SK-N-SH (cell line): Measurements from ENCODE around the gene CMBL. TPM values are rescaled to one million over a fixed set of nuclear protein-coding genes. Genes with fewer than 3 reads are reported as not detected.

Source experiments
- CTCF ChIA-PET: fragments of 300-600, 350-600 bp; formaldehyde crosslinking; extraction: SDS; loops from one replicate; lab custom pipeline; 2021; lab: Yijun Ruan, JAX
- POLR2A ChIA-PET: fragments of 350-600 bp; sonication (Branson Sonifier 250); formaldehyde crosslinking; extraction: SDS; loops from one replicate; lab custom pipeline; 2020; ENCODE audit warnings: antibody characterized with exemption, inconsistent platforms; lab: Yijun Ruan, JAX
- DNase-seq: peaks from one replicate; pipeline ENCODE4 v3.0.0; 2012
- H2AFZ ChIP-seq: fragments of 200-600 bp; sonication (generic); 2 replicates; pipeline ENCODE4 v1.8.1; 2016; ENCODE audit warnings: antibody characterized with exemption, mild to moderate bottlenecking, low read depth
- H3F3A ChIP-seq: fragments of 200-600 bp; sonication (generic); replicated peaks from 2 replicates; pipeline ENCODE3; 2016; ENCODE audit warnings: antibody characterized with exemption, mild to moderate bottlenecking; ENCODE audit not compliant: insufficient read depth
- H3K27ac ChIP-seq, 2 experiments: fragments of 200-500 bp in 1 of 2; fragments of 200-600 bp in 1 of 2; sonication (Bioruptor generic) in 1 of 2; sonication (generic), shearing (Covaris generic) in 1 of 2; 2 replicates each; pipeline versions ENCODE4 v1.5.1 to v1.6.1; 2014 to 2016; ENCODE audit warnings: low read depth in 2 of 2, inconsistent platforms in 1 of 2, low read length in 1 of 2, mild to moderate bottlenecking in 1 of 2, mixed read lengths in 1 of 2
- H3K27me3 ChIP-seq: fragments of 200-600 bp; sonication (generic), shearing (Covaris generic); 2 replicates; pipeline ENCODE4 v1.6.1; 2016; ENCODE audit warnings: mixed run types; ENCODE audit not compliant: insufficient read depth
- H3K36me3 ChIP-seq, 2 experiments: fragments of 200-500 bp in 1 of 2; fragments of 200-600 bp in 1 of 2; sonication (Bioruptor generic) in 1 of 2; sonication (generic) in 1 of 2; replicated peaks in 1 of 2; 2 replicates each; pipeline versions ENCODE3 to v1.5.1; 2014 to 2016; ENCODE audit warnings: low read length in 1 of 2, mild to moderate bottlenecking in 1 of 2; ENCODE audit not compliant: insufficient read depth in 2 of 2, control insufficient read depth in 1 of 2
- H3K4me1 ChIP-seq, 2 experiments: fragments of 200-500 bp in 1 of 2; fragments of 200-600 bp in 1 of 2; sonication (Bioruptor generic) in 1 of 2; sonication (generic), shearing (Covaris generic) in 1 of 2; 2 replicates each; pipeline versions ENCODE4 v1.5.1 to v1.6.1; 2014 to 2016; ENCODE audit warnings: low read depth in 1 of 2, low read length in 1 of 2, mixed run types in 1 of 2; ENCODE audit not compliant: insufficient read depth in 2 of 2, control insufficient read depth in 1 of 2
- H3K4me2 ChIP-seq: fragments of 200-600 bp; sonication (generic), shearing (Covaris generic); 2 replicates; pipeline ENCODE4 v1.6.1; 2017; ENCODE audit warnings: mixed run types
- H3K4me3 ChIP-seq, 2 experiments: fragments of 200-500 bp in 1 of 2; fragments of 200-600 bp in 1 of 2; sonication (Bioruptor generic) in 1 of 2; sonication (generic), shearing (Covaris generic) in 1 of 2; 2 replicates each; pipeline versions ENCODE4 v1.5.1 to v1.8.1; 2014 to 2016; ENCODE audit warnings: low read depth in 2 of 2, inconsistent platforms in 1 of 2, low read length in 1 of 2, mild to moderate bottlenecking in 1 of 2, mixed read lengths in 1 of 2, moderate library complexity in 1 of 2
- H3K79me2 ChIP-seq: fragments of 200-600 bp; sonication (generic); 2 replicates; pipeline ENCODE4 v1.8.1; 2017; ENCODE audit warnings: mild to moderate bottlenecking; ENCODE audit not compliant: insufficient read depth
- H3K9ac ChIP-seq: fragments of 200-600 bp; sonication (generic); 2 replicates; pipeline ENCODE4 v1.6.1; 2017; ENCODE audit warnings: mixed run types
- H3K9me2 ChIP-seq: fragments of 200-600 bp; sonication (generic); 2 replicates; pipeline ENCODE4 v1.6.1; 2017; ENCODE audit warnings: mixed run types
- H3K9me3 ChIP-seq: fragments of 200-600 bp; sonication (generic); 2 replicates; pipeline ENCODE4 v1.6.1; 2017; ENCODE audit warnings: mixed run types, mild to moderate bottlenecking, moderate library complexity
- H4K20me1 ChIP-seq: fragments of 200-600 bp; sonication (generic); 2 replicates; pipeline ENCODE4 v1.6.1; 2017; ENCODE audit warnings: mild to moderate bottlenecking, mixed run types; ENCODE audit not compliant: insufficient read depth
- CTCF ChIP-seq: fragments of 200-600 bp; sonication (generic); IDR thresholded peaks from 2 replicates; pipeline ENCODE4 v1.6.1; 2017; ENCODE audit warnings: antibody characterized with exemption, mild to moderate bottlenecking, moderate library complexity
- EZH2phosphoT487 ChIP-seq: fragments of 200-600 bp; sonication (generic); IDR thresholded peaks from 2 replicates; pipeline ENCODE4 v1.6.1; 2017; ENCODE audit warnings: low read depth, mixed run types, mild to moderate bottlenecking, antibody characterized with exemption, moderate library complexity, borderline replicate concordance
- FOXJ3 ChIP-seq: sonication (generic); formaldehyde crosslinking; IDR thresholded peaks from 2 replicates; pipeline ENCODE4 v1.5.1; 2020; ENCODE audit warnings: mild to moderate bottlenecking, missing genetic modification reagents
- IRF3 ChIP-seq: fragments of 150-350 bp; IDR thresholded peaks from 2 replicates; pipeline ENCODE4 v1.6.1; 2016; ENCODE audit warnings: mild to moderate bottlenecking, low read depth, low read length
- MEF2A ChIP-seq: IDR thresholded peaks from 2 replicates; pipeline ENCODE4 v1.4.0; 2012; ENCODE audit warnings: low read depth, borderline replicate concordance
- MXI1 ChIP-seq: IDR thresholded peaks from 2 replicates; pipeline ENCODE4 v1.6.1; 2012; ENCODE audit warnings: mild to moderate bottlenecking, low read depth, low read length, improper control_type of control experiment
- NRF1 ChIP-seq: IDR thresholded peaks from 2 replicates; pipeline ENCODE4 v1.6.1; 2012; ENCODE audit warnings: low read depth, mild to moderate bottlenecking, low read length
- RAD21 ChIP-seq: IDR thresholded peaks from 2 replicates; pipeline ENCODE4 v1.6.1; 2012; ENCODE audit warnings: mild to moderate bottlenecking, low read length
- RCOR1 ChIP-seq: fragments of 150-350 bp; IDR thresholded peaks from 2 replicates; pipeline ENCODE4 v1.6.1; 2017; ENCODE audit warnings: antibody characterized with exemption, low read length
- REST ChIP-seq: IDR thresholded peaks from 2 replicates; pipeline ENCODE4 v1.6.1; 2012; ENCODE audit warnings: mild to moderate bottlenecking, low read depth, low read length, moderate library complexity
- RFX5 ChIP-seq: IDR thresholded peaks from 2 replicates; pipeline ENCODE4 v1.6.1; 2012; ENCODE audit warnings: mild to moderate bottlenecking, improper control_type of control experiment, low read length
- RXRA ChIP-seq: IDR thresholded peaks from 2 replicates; pipeline ENCODE4 v1.4.0; 2012; ENCODE audit warnings: low read depth, mild to moderate bottlenecking, borderline replicate concordance
- SIN3A ChIP-seq: IDR thresholded peaks from 2 replicates; pipeline ENCODE4 v1.6.1; 2012; ENCODE audit warnings: low read depth, mild to moderate bottlenecking, low read length, moderate library complexity, borderline replicate concordance
- SMC3 ChIP-seq: IDR thresholded peaks from 2 replicates; pipeline ENCODE4 v1.6.1; 2012; ENCODE audit warnings: low read depth, low read length, improper control_type of control experiment
- TCF12 ChIP-seq: IDR thresholded peaks from 2 replicates; pipeline ENCODE4 v1.4.0; 2012
- TEAD4 ChIP-seq: IDR thresholded peaks from 2 replicates; pipeline ENCODE4 v1.4.0; 2012; ENCODE audit warnings: mild to moderate bottlenecking, borderline replicate concordance; ENCODE audit not compliant: insufficient read depth
- USF2 ChIP-seq: fragments of 150-350 bp; IDR thresholded peaks from 2 replicates; pipeline ENCODE4 v1.6.1; 2017; ENCODE audit warnings: antibody characterized with exemption, low read length, low read depth, borderline replicate concordance
- ZBTB33 ChIP-seq: IDR thresholded peaks from 2 replicates; pipeline ENCODE4 v1.4.0; 2012; ENCODE audit warnings: low read depth, borderline replicate concordance
- WGBS: methylation state at CpG from one replicate; pipeline ENCODE4 v1.1.6; 2017; ENCODE audit warnings: low lambda C conversion rate; 5-methylcytosine and 5-hydroxymethylcytosine counted together
- polyA plus RNA-seq, 3 experiments: library from polyadenylated mRNA; depleted of rRNA; stranded (reverse); fragments of >200 nt; gene quantifications; 2 replicates each; pipeline ENCODE4 v1.2.3, GENCODE V29; 2012

Gene CMBL
- polyA plus RNA-seq, 1 of the 3 experiments (the other 2 are of a cell fraction), result 61.0 TPM

GRCh38 chr5:10338686-10339057, 31.0 kb upstream of the CMBL start:
- Histone ChIP-seq H3K4me2 (no peak overlapping the region), H3K9me2 (no peaks in the 10 kb centered on the region), H3K27me3 (no peaks in the 10 kb centered on the region), H3K79me2 (no peaks in the 10 kb centered on the region), H3K36me3 (no peaks in the 10 kb centered on the region), H4K20me1 (no peaks in the 10 kb centered on the region), H3K9me3 (no peaks in the 10 kb centered on the region), H2AFZ (no peak overlapping the region), H3K4me3 (no peak overlapping the region), H3F3A (no peaks in the 10 kb centered on the region), H3K9ac (no peak overlapping the region), H3K27ac (peak overlapping the region in 1 of 2 experiments; percentile 3; a peak in 1 of 4 replicates), H3K4me1 (peaks cover 0 to 18% of the 10 kb centered on the region in 2 experiments; a peak in 1 of 4 replicates)
- DNase-seq, result peak; percentile 22
- CTCF ChIA-PET, result no interaction called here
- POLR2A ChIA-PET, result interaction anchor here (1.0 kb wide), 1 partner anchor 15 kb away, joined by 4 read pairs; the partner anchor contains the start of gene MARCHF6
- TF ChIP-seq RXRA, result no peak
- no peak for TF ChIP-seq RCOR1
- TF ChIP-seq USF2, result no peak
- no peak for TF ChIP-seq REST
- no peak for TF ChIP-seq SMC3
- no peak for TF ChIP-seq NRF1
- no peak for TF ChIP-seq MXI1
- TF ChIP-seq FOXJ3 (CRISPR knock-in tag), result no peak
- TF ChIP-seq MEF2A, result no peak
- TF ChIP-seq TEAD4, result no peak
- no peak for TF ChIP-seq RFX5
- TF ChIP-seq IRF3, result no peak
- TF ChIP-seq SIN3A, result no peak
- no peak for TF ChIP-seq EZH2phosphoT487
- no peak for TF ChIP-seq CTCF
- no peak for TF ChIP-seq RAD21
- no peak for TF ChIP-seq ZBTB33
- no peak for TF ChIP-seq TCF12
- 88% methylated on average over 2 of the region's 2 CpGs for WGBS
